ENCODE measurements around the gene CTSD.

DNA sequence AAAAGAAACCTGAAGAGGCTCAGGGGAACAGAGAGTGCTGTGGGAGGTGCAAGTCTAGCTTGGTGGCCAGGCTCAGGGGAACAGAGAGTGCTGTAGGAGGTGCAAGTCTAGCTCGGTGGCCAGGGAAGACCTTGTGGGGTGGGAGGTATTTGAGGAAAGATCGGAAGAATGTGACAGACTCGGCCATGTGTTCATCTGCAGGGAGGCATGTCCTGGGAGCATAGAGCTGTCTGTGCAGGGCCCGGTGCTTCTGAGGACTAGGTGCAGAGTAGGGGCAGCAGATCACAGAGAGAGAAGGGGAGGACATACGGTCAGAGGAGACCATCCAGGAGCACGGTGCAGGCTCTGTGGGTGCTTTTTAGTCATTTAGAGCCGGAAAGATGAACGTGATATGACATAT lies 24.2 kb downstream of the CTSD start:
- TF ChIP-seq, protein P1, sequence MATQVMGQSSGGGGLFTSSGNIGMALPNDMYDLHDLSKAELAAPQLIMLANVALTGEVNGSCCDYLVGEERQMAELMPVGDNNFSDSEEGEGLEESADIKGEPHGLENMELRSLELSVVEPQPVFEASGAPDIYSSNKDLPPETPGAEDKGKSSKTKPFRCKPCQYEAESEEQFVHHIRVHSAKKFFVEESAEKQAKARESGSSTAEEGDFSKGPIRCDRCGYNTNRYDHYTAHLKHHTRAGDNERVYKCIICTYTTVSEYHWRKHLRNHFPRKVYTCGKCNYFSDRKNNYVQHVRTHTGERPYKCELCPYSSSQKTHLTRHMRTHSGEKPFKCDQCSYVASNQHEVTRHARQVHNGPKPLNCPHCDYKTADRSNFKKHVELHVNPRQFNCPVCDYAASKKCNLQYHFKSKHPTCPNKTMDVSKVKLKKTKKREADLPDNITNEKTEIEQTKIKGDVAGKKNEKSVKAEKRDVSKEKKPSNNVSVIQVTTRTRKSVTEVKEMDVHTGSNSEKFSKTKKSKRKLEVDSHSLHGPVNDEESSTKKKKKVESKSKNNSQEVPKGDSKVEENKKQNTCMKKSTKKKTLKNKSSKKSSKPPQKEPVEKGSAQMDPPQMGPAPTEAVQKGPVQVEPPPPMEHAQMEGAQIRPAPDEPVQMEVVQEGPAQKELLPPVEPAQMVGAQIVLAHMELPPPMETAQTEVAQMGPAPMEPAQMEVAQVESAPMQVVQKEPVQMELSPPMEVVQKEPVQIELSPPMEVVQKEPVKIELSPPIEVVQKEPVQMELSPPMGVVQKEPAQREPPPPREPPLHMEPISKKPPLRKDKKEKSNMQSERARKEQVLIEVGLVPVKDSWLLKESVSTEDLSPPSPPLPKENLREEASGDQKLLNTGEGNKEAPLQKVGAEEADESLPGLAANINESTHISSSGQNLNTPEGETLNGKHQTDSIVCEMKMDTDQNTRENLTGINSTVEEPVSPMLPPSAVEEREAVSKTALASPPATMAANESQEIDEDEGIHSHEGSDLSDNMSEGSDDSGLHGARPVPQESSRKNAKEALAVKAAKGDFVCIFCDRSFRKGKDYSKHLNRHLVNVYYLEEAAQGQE (IDR thresholded peaks at IDR 0.05; ENCODE audit: low read depth), result no peak
- no peak for TF ChIP-seq YY1 (IDR thresholded peaks at IDR 0.05; ENCODE audit: extremely low read depth, insufficient replicate concordance, low read depth, low read length)
- no peak for TF ChIP-seq TCF7L2 (IDR thresholded peaks at IDR 0.05; ENCODE audit: borderline replicate concordance, extremely low read depth, insufficient read depth, insufficient read length)
- TF ChIP-seq, protein P2, sequence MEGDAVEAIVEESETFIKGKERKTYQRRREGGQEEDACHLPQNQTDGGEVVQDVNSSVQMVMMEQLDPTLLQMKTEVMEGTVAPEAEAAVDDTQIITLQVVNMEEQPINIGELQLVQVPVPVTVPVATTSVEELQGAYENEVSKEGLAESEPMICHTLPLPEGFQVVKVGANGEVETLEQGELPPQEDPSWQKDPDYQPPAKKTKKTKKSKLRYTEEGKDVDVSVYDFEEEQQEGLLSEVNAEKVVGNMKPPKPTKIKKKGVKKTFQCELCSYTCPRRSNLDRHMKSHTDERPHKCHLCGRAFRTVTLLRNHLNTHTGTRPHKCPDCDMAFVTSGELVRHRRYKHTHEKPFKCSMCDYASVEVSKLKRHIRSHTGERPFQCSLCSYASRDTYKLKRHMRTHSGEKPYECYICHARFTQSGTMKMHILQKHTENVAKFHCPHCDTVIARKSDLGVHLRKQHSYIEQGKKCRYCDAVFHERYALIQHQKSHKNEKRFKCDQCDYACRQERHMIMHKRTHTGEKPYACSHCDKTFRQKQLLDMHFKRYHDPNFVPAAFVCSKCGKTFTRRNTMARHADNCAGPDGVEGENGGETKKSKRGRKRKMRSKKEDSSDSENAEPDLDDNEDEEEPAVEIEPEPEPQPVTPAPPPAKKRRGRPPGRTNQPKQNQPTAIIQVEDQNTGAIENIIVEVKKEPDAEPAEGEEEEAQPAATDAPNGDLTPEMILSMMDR (IDR thresholded peaks at IDR 0.05 in 2 of 3, conservative IDR thresholded peaks at IDR 0.05 in 1 of 3; ENCODE audit: borderline replicate concordance in 1 of 3, insufficient read depth in 1 of 3, low read depth in 2 of 3, low read length in 2 of 3), result no peak
- no peak for TF ChIP-seq POLR2A (IDR thresholded peaks at IDR 0.05; ENCODE audit: borderline replicate concordance, extremely low read depth, insufficient read depth, insufficient read length)
- TF ChIP-seq SRF (IDR thresholded peaks at IDR 0.05; ENCODE audit: low read depth), result no peak
- TF ChIP-seq POLR2AphosphoS5 (IDR thresholded peaks at IDR 0.05; ENCODE audit: low read depth, low read length), result no peak
- TF ChIP-seq RAD21 (IDR thresholded peaks at IDR 0.05; ENCODE audit: low read depth), result no peak
- no peak for TF ChIP-seq EZH2 (IDR thresholded peaks at IDR 0.05)
- TF ChIP-seq, protein P3, sequence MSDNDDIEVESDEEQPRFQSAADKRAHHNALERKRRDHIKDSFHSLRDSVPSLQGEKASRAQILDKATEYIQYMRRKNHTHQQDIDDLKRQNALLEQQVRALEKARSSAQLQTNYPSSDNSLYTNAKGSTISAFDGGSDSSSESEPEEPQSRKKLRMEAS (IDR thresholded peaks at IDR 0.05), result no peak
- TF ChIP-seq CEBPB (IDR thresholded peaks at IDR 0.05; ENCODE audit: low read depth), result no peak
- TF ChIP-seq SIN3A (IDR thresholded peaks at IDR 0.05; ENCODE audit: low read depth), result no peak
- TF ChIP-seq SP1 (IDR thresholded peaks at IDR 0.05; ENCODE audit: low read depth), result no peak

Measured in HCT116 (cell line).